ENCODE results near the gene TMEM115. TPM values are rescaled to one million over a fixed set of nuclear protein-coding genes. Genes with fewer than 3 reads are reported as not detected.

TMEM115 gene
- total and polyA plus RNA-seq, 11 donors: 20.5 to 57.3 (median 28.9) TPM

DNA sequence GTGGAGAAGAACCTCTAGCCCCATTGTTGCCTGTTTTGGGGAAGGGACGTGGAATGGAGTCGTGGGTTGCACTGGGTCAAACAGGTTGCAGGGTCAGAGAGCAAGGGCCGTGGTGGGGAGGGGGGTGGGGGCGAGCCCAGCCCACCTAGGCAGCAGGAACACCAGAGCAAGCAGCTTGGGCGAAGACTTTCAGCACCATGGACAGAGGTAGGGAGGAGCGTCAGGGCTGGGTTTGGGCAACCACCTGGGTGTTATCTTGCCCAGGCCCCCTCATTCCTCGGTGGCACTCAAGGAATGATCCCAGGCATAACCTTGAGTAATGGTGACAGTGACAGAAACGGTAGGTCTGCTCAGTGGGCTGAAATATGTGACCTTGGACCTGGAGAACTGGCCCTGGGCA is 45.9 kb upstream of the TMEM115 start:
- Histone ChIP-seq H3K27ac (no peak overlapping the region), H3K4me3 (no peak overlapping the region), H3K36me3 (no peaks in the 10 kb centered on the region), H3K27me3 (no peaks in the 10 kb centered on the region), H3K9me3 (no peaks in the 10 kb centered on the region), H3K4me1 (no peaks in the 10 kb centered on the region)
- ATAC-seq (no peak), DNase-seq (no peak)
- TF ChIP-seq POLR2A (IDR thresholded peaks at IDR 0.05): no peak
- TF ChIP-seq, protein P1, sequence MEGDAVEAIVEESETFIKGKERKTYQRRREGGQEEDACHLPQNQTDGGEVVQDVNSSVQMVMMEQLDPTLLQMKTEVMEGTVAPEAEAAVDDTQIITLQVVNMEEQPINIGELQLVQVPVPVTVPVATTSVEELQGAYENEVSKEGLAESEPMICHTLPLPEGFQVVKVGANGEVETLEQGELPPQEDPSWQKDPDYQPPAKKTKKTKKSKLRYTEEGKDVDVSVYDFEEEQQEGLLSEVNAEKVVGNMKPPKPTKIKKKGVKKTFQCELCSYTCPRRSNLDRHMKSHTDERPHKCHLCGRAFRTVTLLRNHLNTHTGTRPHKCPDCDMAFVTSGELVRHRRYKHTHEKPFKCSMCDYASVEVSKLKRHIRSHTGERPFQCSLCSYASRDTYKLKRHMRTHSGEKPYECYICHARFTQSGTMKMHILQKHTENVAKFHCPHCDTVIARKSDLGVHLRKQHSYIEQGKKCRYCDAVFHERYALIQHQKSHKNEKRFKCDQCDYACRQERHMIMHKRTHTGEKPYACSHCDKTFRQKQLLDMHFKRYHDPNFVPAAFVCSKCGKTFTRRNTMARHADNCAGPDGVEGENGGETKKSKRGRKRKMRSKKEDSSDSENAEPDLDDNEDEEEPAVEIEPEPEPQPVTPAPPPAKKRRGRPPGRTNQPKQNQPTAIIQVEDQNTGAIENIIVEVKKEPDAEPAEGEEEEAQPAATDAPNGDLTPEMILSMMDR (IDR thresholded peaks at IDR 0.05): no peak
- WGBS, 4 donors: 27 to 49% (median 32%) methylated on average over 6 to 8 of the region's 8 CpGs
- intact Hi-C loops (cut with DNase I): no loop called here

DNA sequence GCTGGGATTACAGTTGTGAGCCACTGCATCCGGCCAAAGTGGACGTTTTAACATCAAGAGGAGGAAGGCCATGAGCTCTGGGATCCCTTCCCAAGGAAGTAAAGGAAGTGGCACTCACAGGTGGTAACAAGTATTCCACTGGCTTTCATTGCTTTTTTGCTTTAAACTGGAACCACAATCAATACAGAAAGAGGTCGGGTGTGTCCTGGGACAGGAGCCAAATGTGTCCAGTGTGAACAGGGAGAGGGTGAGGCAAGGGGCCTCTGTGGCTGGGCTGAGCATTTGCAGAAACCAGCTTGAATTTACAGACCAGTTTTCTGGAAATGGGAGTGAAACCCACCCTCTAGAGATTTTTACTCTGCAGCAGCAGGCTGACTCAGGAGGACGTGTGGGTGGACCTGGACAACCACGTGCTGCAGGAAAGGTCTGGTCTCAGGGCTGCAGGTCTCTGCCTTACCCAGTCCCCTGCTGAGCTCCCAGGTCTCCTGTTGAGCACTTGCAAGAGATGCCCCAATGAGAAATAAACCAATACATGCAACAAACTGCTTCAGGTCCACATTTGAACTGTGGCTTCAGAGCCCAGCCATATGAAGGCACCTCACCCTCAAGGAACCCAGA is 42.8 kb upstream of the TMEM115 start:
- ATAC-seq (no peak), DNase-seq (no peak)
- H3K27ac ChIP-seq: no peak overlapping the region
- intact Hi-C loops (cut with DNase I): no loop called here
- H3K9me3 ChIP-seq: no peaks in the 10 kb centered on the region
- no peaks in the 10 kb centered on the region for H3K36me3 ChIP-seq
- TF ChIP-seq, protein P1 (IDR thresholded peaks at IDR 0.05): no peak
- no peak for TF ChIP-seq POLR2A (IDR thresholded peaks at IDR 0.05)
- no peaks in the 10 kb centered on the region for H3K4me1 ChIP-seq
- no peaks in the 10 kb centered on the region for H3K27me3 ChIP-seq
- no peak overlapping the region for H3K4me3 ChIP-seq
- 39 to 58% (median 50%) methylated on average over 5 of the region's 5 CpGs for WGBS, 4 donors

DNA sequence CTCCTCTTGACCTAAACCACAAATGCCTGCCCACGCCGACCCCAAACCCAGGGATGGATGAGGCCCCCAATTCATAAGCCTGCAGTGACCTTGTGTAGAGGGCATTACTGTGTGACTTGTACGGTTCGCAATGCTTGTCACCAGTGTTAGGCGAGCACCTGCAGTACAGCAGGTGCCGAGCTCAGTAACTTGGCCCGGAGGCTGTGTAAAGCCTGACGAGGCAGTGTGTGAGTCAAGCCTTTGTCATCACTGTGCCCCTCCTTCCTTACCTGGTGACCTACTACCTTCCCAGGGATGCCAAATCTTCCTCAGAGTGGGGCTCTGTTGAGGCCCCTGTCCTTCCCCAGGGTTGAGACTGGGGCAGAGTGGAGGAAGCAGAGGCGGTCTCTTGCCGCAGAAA is 37.2 kb upstream of the TMEM115 start:
- H3K36me3 ChIP-seq: no peaks in the 10 kb centered on the region
- DNase-seq (no peak), ATAC-seq (no peak)
- no peaks in the 10 kb centered on the region for H3K27me3 ChIP-seq
- WGBS, 4 donors: 85 to 96% (median 95%) methylated on average over 8 to 10 of the region's 10 CpGs
- peaks cover 0 to 16% (median 6%) of the 10 kb centered on the region in 12 donors for H3K4me1 ChIP-seq
- no peak overlapping the region for H3K4me3 ChIP-seq
- H3K27ac ChIP-seq: no peak overlapping the region
- no peak for TF ChIP-seq POLR2A (IDR thresholded peaks at IDR 0.05)
- TF ChIP-seq, protein P1 (IDR thresholded peaks at IDR 0.05): no peak
- intact Hi-C loops (cut with DNase I): no loop called here
- no peaks in the 10 kb centered on the region for H3K9me3 ChIP-seq

DNA sequence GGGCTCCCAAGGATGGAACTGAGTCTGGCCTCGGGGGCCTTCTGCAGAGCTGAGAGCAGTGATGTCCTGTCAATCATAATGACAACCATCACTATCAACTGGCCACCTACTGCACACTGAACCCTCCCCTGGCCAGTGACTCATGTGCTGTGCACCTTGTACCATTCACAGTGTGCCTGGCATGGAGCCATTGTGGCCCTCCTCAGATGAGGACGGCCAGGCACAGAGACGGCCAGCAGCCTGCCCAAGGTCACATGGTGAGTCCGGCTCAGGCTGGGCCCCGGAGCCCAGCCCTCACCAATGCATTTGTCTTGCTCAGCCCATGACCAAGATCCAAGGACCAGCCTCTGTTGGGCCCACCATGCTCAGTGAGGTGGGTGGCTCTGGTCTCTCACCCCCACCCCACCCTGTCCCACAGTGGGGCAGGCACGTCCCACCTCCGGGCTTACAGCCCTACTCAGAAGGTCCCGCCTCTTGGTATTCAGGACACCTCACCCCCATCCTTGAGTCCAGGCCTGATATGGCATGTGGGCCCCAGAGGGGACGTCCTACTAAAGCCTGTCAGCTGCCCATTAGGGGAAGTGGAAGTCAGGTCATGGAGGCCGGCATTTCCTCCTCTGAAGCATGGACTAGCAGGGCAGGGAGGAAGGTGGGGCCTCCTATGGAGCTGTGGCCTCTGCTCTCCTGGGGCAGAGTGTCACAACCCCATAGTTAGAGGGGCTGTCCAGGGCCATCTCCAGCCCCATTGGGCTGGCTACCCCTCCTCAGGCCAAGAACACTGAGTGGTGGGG is 35.9 kb upstream of the TMEM115 start:
- Histone ChIP-seq H3K9me3 (no peaks in the 10 kb centered on the region), H3K4me1 (peaks cover 3 to 28% (median 16%) of the 10 kb centered on the region in 12 donors), H3K4me3 (no peak overlapping the region), H3K27me3 (no peaks in the 10 kb centered on the region), H3K36me3 (no peaks in the 10 kb centered on the region), H3K27ac (no peak overlapping the region)
- DNase-seq: no peak
- intact Hi-C loops (cut with DNase I): no loop called here
- 84 to 87% (median 86%) methylated on average over 6 to 10 of the region's 10 CpGs for WGBS, 4 donors
- TF ChIP-seq POLR2A (IDR thresholded peaks at IDR 0.05): no peak
- TF ChIP-seq, protein P1 (IDR thresholded peaks at IDR 0.05): no peak
- ATAC-seq: no peak

All from heart left ventricle (tissue), 16 donors.